ENCODE measurements around the gene MEI1.

MEI1 gene

GRCh38 chr22:41842996-41843970 is 144.0 kb downstream of the MEI1 start:
- DNase-seq, result no peak

GRCh38 chr22:41844036-41844435 is 144.7 kb downstream of the MEI1 start:
- no peak for DNase-seq

GRCh38 chr22:41844513-41844912 is 145.2 kb downstream of the MEI1 start:
- DNase-seq, result no peak

- no peak for DNase-seq
Measured at GRCh38 chr22:41845380-41846267, 146.3 kb downstream of the MEI1 start.

GRCh38 chr22:41846268-41846987 is 147.1 kb downstream of the MEI1 start:
- no peak for DNase-seq

- no peak for DNase-seq
Measured at GRCh38 chr22:41847300-41847699, 148.0 kb downstream of the MEI1 start.

GRCh38 chr22:41848468-41848867 is 149.2 kb downstream of the MEI1 start:
- DNase-seq, result peak; percentile 66

All from SIG-M5 (cell line).